Body of pancreas (tissue), 4 donors: ENCODE results near the gene CPD. TPM values are rescaled to one million over a fixed set of nuclear protein-coding genes. Genes with fewer than 3 reads are reported as not detected.
A peak's percentile ranks its signal among the peaks of the same experiment; 100 is the strongest.

Experiments used
- ATAC-seq: fragments of 150-250 bp; one replicate; pipeline ENCODE4 v1.9.1; 2016
- DNase-seq, 4 donors: peaks; one replicate each; pipeline ENCODE4 v3.0.0-alpha.2; 2019
- H3K27ac ChIP-seq, 4 donors: fragments of 200-600 bp; sonication (generic); 1 replicate in 3 of 4; 2 replicates in 1 of 4; pipeline versions ENCODE4 v1.5.1 to v1.6.1; 2016 to 2019; ENCODE audit warnings: mild to moderate bottlenecking in 1 of 4, mixed read lengths in 1 of 4, moderate library complexity in 1 of 4
- H3K27me3 ChIP-seq, 2 donors: fragments of 200-600 bp; sonication (generic); one replicate each; pipeline ENCODE4 v1.6.0; 2016; ENCODE audit warnings: mild to moderate bottlenecking in 1 of 2
- H3K36me3 ChIP-seq, 2 donors: fragments of 200-600 bp; sonication (generic); replicated peaks in 1 of 2; 2 replicates each; pipeline ENCODE4 v1.5.1; 2016; ENCODE audit warnings: low read depth in 2 of 2; ENCODE audit not compliant: insufficient read depth in 1 of 2
- H3K4me1 ChIP-seq: fragments of 200-600 bp; sonication (generic); one replicate; pipeline ENCODE4 v1.6.0; 2016
- H3K4me3 ChIP-seq, 2 donors: fragments of 200-600 bp; sonication (generic); 1 replicate in 1 of 2; 2 replicates in 1 of 2; pipeline ENCODE4 v1.5.1; 2016 to 2019
- H3K9me3 ChIP-seq, 3 donors: fragments of 200-600 bp; sonication (generic); 1 replicate in 2 of 3; 2 replicates in 1 of 3; pipeline ENCODE4 v1.5.1; 2016
- POLR2A ChIP-seq, 3 donors: fragments of 450-650 bp; IDR thresholded peaks; one replicate each; pipeline ENCODE4 v1.6.1; 2016; ENCODE audit warnings: antibody characterized with exemption in 3 of 3, mild to moderate bottlenecking in 2 of 3
- WGBS, 2 donors: methylation state at CpG; one replicate each; pipeline ENCODE4 v1.1.5; 2017; 5-methylcytosine and 5-hydroxymethylcytosine counted together
- intact Hi-C: fragments of 100-400 bp; cut with DNase I; formaldehyde crosslinking; loops from one replicate; pipeline ENCODE4 v1.15.1; 2023
- total RNA-seq, 2 donors: library from RNA; depleted of rRNA; stranded (reverse); fragments of >200 nt; gene quantifications; one replicate each; pipeline ENCODE4 v1.1.0, GENCODE V29; 2016
- TF ChIP-seq, protein P1 (sequence below), 7 experiments: fragments of 450-650 bp in 4 of 7; fragments of 200-600 bp in 3 of 7; sonication (generic) in 3 of 7; IDR thresholded peaks; one replicate each; pipeline ENCODE4 v1.5.1; 2016 to 2019; ENCODE audit warnings: antibody characterized with exemption in 7 of 7

CPD gene
- total RNA-seq, 2 donors from 2014 or later: 30.0 to 68.0 TPM

- H3K4me1 ChIP-seq: no peaks in the 10 kb centered on the region
- no peaks in the 10 kb centered on the region for H3K36me3 ChIP-seq
- intact Hi-C loops: no loop called here
- no peaks in the 10 kb centered on the region for H3K9me3 ChIP-seq
- WGBS, 2 donors: 67 to 69% methylated on average over 8 of the region's 8 CpGs
- ATAC-seq (no peak), DNase-seq (no peak)
- H3K27me3 ChIP-seq: no peaks in the 10 kb centered on the region
- H3K4me3 ChIP-seq: no peak overlapping the region
- H3K27ac ChIP-seq: no peak overlapping the region
- TF ChIP-seq POLR2A (IDR thresholded peaks at IDR 0.05): no peak
- TF ChIP-seq, protein P1, sequence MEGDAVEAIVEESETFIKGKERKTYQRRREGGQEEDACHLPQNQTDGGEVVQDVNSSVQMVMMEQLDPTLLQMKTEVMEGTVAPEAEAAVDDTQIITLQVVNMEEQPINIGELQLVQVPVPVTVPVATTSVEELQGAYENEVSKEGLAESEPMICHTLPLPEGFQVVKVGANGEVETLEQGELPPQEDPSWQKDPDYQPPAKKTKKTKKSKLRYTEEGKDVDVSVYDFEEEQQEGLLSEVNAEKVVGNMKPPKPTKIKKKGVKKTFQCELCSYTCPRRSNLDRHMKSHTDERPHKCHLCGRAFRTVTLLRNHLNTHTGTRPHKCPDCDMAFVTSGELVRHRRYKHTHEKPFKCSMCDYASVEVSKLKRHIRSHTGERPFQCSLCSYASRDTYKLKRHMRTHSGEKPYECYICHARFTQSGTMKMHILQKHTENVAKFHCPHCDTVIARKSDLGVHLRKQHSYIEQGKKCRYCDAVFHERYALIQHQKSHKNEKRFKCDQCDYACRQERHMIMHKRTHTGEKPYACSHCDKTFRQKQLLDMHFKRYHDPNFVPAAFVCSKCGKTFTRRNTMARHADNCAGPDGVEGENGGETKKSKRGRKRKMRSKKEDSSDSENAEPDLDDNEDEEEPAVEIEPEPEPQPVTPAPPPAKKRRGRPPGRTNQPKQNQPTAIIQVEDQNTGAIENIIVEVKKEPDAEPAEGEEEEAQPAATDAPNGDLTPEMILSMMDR (IDR thresholded peaks at IDR 0.05): no peak
These were observed 18.5 kb upstream of the CPD start for GRCh38 chr17:30360086-30360808.

- intact Hi-C loops: no loop called here
- H3K36me3 ChIP-seq: no peaks in the 10 kb centered on the region
- WGBS, 2 donors: 92 to 94% methylated on average over 2 to 4 of the region's 4 CpGs
- H3K27me3 ChIP-seq: no peaks in the 10 kb centered on the region
- H3K4me1 ChIP-seq: no peaks in the 10 kb centered on the region
- H3K27ac ChIP-seq: no peak overlapping the region
- no peak for DNase-seq
- H3K9me3 ChIP-seq: no peaks in the 10 kb centered on the region
- no peak overlapping the region for H3K4me3 ChIP-seq
- no peak for ATAC-seq
- TF ChIP-seq, protein P1 (IDR thresholded peaks at IDR 0.05): no peak
- TF ChIP-seq POLR2A (IDR thresholded peaks at IDR 0.05): no peak
These were observed 16.9 kb upstream of the CPD start for GRCh38 chr17:30361766-30362279.

DNA sequence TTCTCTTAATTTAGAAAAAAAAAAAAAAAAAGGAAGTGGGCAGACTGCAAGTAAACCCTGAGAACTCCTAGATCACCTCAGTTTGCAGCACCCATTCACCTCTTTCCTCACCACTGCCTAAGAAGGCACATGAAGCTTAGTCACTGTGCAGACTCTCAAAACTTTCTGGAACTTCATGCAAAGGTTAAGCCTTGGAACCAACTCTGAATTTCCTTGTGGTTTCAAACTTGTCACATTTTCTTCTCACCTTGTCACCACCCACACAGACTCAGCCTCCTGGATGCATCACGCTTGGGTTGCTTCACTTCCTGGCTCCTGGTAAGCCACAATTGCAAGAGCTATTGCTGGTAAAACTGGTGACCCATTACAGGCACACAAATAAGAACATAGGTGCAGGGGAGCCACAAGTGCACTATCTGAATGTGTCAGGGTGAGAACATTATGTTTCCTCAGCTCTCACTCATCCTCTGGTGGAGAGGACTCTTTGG lies 15.0 kb upstream of the CPD start:
- 63 to 82% methylated on average over 1 of the region's 1 CpG for WGBS, 2 donors
- peak in 1 of 4 donors; percentile 53 for DNase-seq
- H3K4me1 ChIP-seq: peaks cover 6% of the 10 kb centered on the region
- no peaks in the 10 kb centered on the region for H3K27me3 ChIP-seq
- H3K9me3 ChIP-seq: no peaks in the 10 kb centered on the region
- H3K36me3 ChIP-seq: no peaks in the 10 kb centered on the region
- intact Hi-C loops: no loop called here
- TF ChIP-seq, protein P1 (IDR thresholded peaks at IDR 0.05): no peak
- TF ChIP-seq POLR2A (IDR thresholded peaks at IDR 0.05): no peak
- H3K4me3 ChIP-seq: no peak overlapping the region
- ATAC-seq: no peak
- no peak overlapping the region for H3K27ac ChIP-seq

- Histone ChIP-seq H3K9me3 (no peaks in the 10 kb centered on the region), H3K4me3 (no peak overlapping the region), H3K27me3 (no peaks in the 10 kb centered on the region), H3K4me1 (peaks cover 26% of the 10 kb centered on the region), H3K27ac (no peak overlapping the region), H3K36me3 (no peaks in the 10 kb centered on the region)
- 85 to 88% methylated on average over 3 of the region's 3 CpGs for WGBS, 2 donors
- no peak for ATAC-seq
- intact Hi-C loops: no loop called here
- DNase-seq: no peak
- no peak for TF ChIP-seq POLR2A (IDR thresholded peaks at IDR 0.05)
- TF ChIP-seq, protein P1 (IDR thresholded peaks at IDR 0.05): no peak
These were observed 12.2 kb upstream of the CPD start for GRCh38 chr17:30366536-30366935.
